Neural progenitor cell (in vitro differentiated cells): ENCODE measurements around the gene CACNA1D. TPM values are rescaled to one million over a fixed set of nuclear protein-coding genes. Genes with fewer than 3 reads are reported as not detected.

ENCODE experiments used
- DNase-seq: peaks from one replicate; pipeline ENCODE4 v3.0.0-alpha.2; 2016; ENCODE audit warnings: low spot score
- H2AFZ ChIP-seq: fragments of 200-600 bp; sonication (generic); replicated peaks from 2 replicates; pipeline ENCODE4 v1.6.1; 2016; ENCODE audit warnings: antibody characterized with exemption
- H3F3A ChIP-seq: fragments of 200-600 bp; sonication (generic); 2 replicates; pipeline ENCODE4 v1.6.1; 2016; ENCODE audit warnings: antibody characterized with exemption, low read depth
- H3K27ac ChIP-seq: fragments of 200-600 bp; sonication (generic); 2 replicates; pipeline ENCODE4 v1.5.1; 2016; ENCODE audit warnings: mild to moderate bottlenecking
- H3K27me3 ChIP-seq: fragments of 200-600 bp; sonication (generic); 2 replicates; pipeline ENCODE4 v1.6.1; 2016; ENCODE audit warnings: mild to moderate bottlenecking, moderate library complexity
- H3K36me3 ChIP-seq: fragments of 200-600 bp; sonication (generic); 2 replicates; pipeline ENCODE4 v1.5.1; 2016
- H3K4me1 ChIP-seq: fragments of 200-600 bp; sonication (generic); 2 replicates; pipeline ENCODE4 v1.6.1; 2016; ENCODE audit warnings: mixed run types
- H3K4me2 ChIP-seq: fragments of 200-600 bp; sonication (generic); 2 replicates; pipeline ENCODE4 v1.6.1; 2016
- H3K4me3 ChIP-seq: fragments of 200-600 bp; sonication (generic); 2 replicates; pipeline ENCODE4 v1.5.1; 2016
- H3K79me2 ChIP-seq: fragments of 200-600 bp; sonication (generic); 2 replicates; pipeline ENCODE4 v1.6.1; 2016; ENCODE audit warnings: low read depth
- H3K9ac ChIP-seq: fragments of 200-600 bp; sonication (generic); 2 replicates; pipeline ENCODE4 v1.6.1; 2016
- H3K9me3 ChIP-seq: fragments of 200-600 bp; sonication (generic); 2 replicates; pipeline ENCODE4 v1.5.1; 2016; ENCODE audit warnings: low read depth
- H4K20me1 ChIP-seq: fragments of 200-600 bp; sonication (generic); 2 replicates; pipeline ENCODE4 v1.6.1; 2016; ENCODE audit warnings: low read depth
- H3K27ac Mint-ChIP-seq: 3 replicates; pipeline ENCODE4 v1.8.0; 2021; ENCODE audit warnings: mixed read lengths
- H3K27me3 Mint-ChIP-seq: 2 replicates; pipeline ENCODE4 v1.8.0; 2022; ENCODE audit warnings: low read depth, mild to moderate bottlenecking, inconsistent platforms, moderate library complexity, mixed read lengths; ENCODE audit not compliant: insufficient read depth
- H3K36me3 Mint-ChIP-seq: 3 replicates; pipeline ENCODE4 v1.8.0; 2021; ENCODE audit warnings: mixed read lengths
- H3K4me1 Mint-ChIP-seq: 3 replicates; pipeline ENCODE4 v1.8.0; 2021; ENCODE audit warnings: mixed read lengths
- H3K4me3 Mint-ChIP-seq: 3 replicates; pipeline ENCODE4 v1.8.0; 2021; ENCODE audit warnings: mild to moderate bottlenecking, moderate library complexity, mixed read lengths
- H3K9me3 Mint-ChIP-seq: 3 replicates; pipeline ENCODE4 v1.8.0; 2020; ENCODE audit warnings: mixed read lengths
- EZH2 ChIP-seq: fragments of 200-600 bp; sonication (generic); IDR thresholded peaks from 2 replicates; pipeline ENCODE4 v1.6.1; 2017; ENCODE audit warnings: antibody characterized with exemption, mild to moderate bottlenecking, moderate library complexity
- EZH2phosphoT487 ChIP-seq: fragments of 200-600 bp; sonication (generic); IDR thresholded peaks from 2 replicates; pipeline ENCODE4 v1.6.1; 2017; ENCODE audit warnings: antibody characterized with exemption
- total RNA-seq: library from RNA; depleted of rRNA; stranded (reverse); fragments of >200 nt; gene quantifications from 2 replicates; pipeline ENCODE4 v1.2.3, GENCODE V29; 2015; ENCODE audit warnings: low replicate concordance
- TF ChIP-seq, protein P1 (sequence below): fragments of 200-600 bp; sonication (generic); IDR thresholded peaks from 2 replicates; pipeline ENCODE4 v1.5.1; 2017; ENCODE audit warnings: antibody characterized with exemption, mild to moderate bottlenecking

CACNA1D gene
- total RNA-seq, 1 donor from 2014 or later = 4.7 TPM

GRCh38 chr3:53696401-53697172 lies 202.2 kb downstream of the CACNA1D start:
- no peak overlapping the region for H3K27ac ChIP-seq
- Mint-ChIP-seq H3K4me1 (no peaks in the 10 kb centered on the region), H3K4me3 (no peak overlapping the region), H3K27ac (no peak overlapping the region), H3K9me3 (no peaks in the 10 kb centered on the region), H3K36me3 (no peaks in the 10 kb centered on the region), H3K27me3 (no peaks in the 10 kb centered on the region)
- TF ChIP-seq, protein P1, sequence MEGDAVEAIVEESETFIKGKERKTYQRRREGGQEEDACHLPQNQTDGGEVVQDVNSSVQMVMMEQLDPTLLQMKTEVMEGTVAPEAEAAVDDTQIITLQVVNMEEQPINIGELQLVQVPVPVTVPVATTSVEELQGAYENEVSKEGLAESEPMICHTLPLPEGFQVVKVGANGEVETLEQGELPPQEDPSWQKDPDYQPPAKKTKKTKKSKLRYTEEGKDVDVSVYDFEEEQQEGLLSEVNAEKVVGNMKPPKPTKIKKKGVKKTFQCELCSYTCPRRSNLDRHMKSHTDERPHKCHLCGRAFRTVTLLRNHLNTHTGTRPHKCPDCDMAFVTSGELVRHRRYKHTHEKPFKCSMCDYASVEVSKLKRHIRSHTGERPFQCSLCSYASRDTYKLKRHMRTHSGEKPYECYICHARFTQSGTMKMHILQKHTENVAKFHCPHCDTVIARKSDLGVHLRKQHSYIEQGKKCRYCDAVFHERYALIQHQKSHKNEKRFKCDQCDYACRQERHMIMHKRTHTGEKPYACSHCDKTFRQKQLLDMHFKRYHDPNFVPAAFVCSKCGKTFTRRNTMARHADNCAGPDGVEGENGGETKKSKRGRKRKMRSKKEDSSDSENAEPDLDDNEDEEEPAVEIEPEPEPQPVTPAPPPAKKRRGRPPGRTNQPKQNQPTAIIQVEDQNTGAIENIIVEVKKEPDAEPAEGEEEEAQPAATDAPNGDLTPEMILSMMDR = no peak
- TF ChIP-seq EZH2 = no peak
- no peak for TF ChIP-seq EZH2phosphoT487
- no peaks in the 10 kb centered on the region for H3K36me3 ChIP-seq
- H2AFZ ChIP-seq = no peak overlapping the region
- H3K9ac ChIP-seq = no peak overlapping the region
- H3K4me2 ChIP-seq = no peak overlapping the region
- no peak overlapping the region for H3K4me3 ChIP-seq
- DNase-seq = no peak
- H3K27me3 ChIP-seq = no peaks in the 10 kb centered on the region
- no peaks in the 10 kb centered on the region for H3K9me3 ChIP-seq
- H4K20me1 ChIP-seq = no peaks in the 10 kb centered on the region
- H3K79me2 ChIP-seq = no peaks in the 10 kb centered on the region
- no peaks in the 10 kb centered on the region for H3F3A ChIP-seq
- H3K4me1 ChIP-seq = no peaks in the 10 kb centered on the region

- Histone ChIP-seq H3K36me3 (no peaks in the 10 kb centered on the region), H3K4me2 (no peak overlapping the region), H3K4me1 (peaks cover 10% of the 10 kb centered on the region), H3K79me2 (no peaks in the 10 kb centered on the region), H3K27me3 (no peaks in the 10 kb centered on the region), H3K9ac (no peak overlapping the region), H3K27ac (no peak overlapping the region), H3F3A (no peaks in the 10 kb centered on the region), H3K9me3 (no peaks in the 10 kb centered on the region), H2AFZ (no peak overlapping the region), H3K4me3 (no peak overlapping the region), H4K20me1 (no peaks in the 10 kb centered on the region)
- H3K27ac Mint-ChIP-seq = no peak overlapping the region
- peaks cover 11% of the 10 kb centered on the region for H3K4me1 Mint-ChIP-seq
- no peaks in the 10 kb centered on the region for H3K36me3 Mint-ChIP-seq
- no peaks in the 10 kb centered on the region for H3K9me3 Mint-ChIP-seq
- H3K27me3 Mint-ChIP-seq = peaks cover 4% of the 10 kb centered on the region
- TF ChIP-seq EZH2 = no peak
- no peak for DNase-seq
- H3K4me3 Mint-ChIP-seq = no peak overlapping the region
Observed at GRCh38 chr3:53700441-53700840, 206.0 kb downstream of the CACNA1D start.

- H2AFZ ChIP-seq = no peak overlapping the region
- no peak for TF ChIP-seq EZH2
- no peak for TF ChIP-seq EZH2phosphoT487
- TF ChIP-seq, protein P1 = no peak
- H3K4me1 ChIP-seq = peaks cover 15% of the 10 kb centered on the region
- no peak overlapping the region for H3K9ac ChIP-seq
- Mint-ChIP-seq H3K4me1 (peaks cover 13% of the 10 kb centered on the region), H3K27ac (peak overlapping the region; percentile 76), H3K27me3 (peaks cover 6% of the 10 kb centered on the region), H3K4me3 (no peak overlapping the region), H3K36me3 (no peaks in the 10 kb centered on the region), H3K9me3 (no peaks in the 10 kb centered on the region)
- no peaks in the 10 kb centered on the region for H4K20me1 ChIP-seq
- H3K9me3 ChIP-seq = no peaks in the 10 kb centered on the region
- H3K27me3 ChIP-seq = no peaks in the 10 kb centered on the region
- no peak for DNase-seq
- no peaks in the 10 kb centered on the region for H3K36me3 ChIP-seq
- H3K4me2 ChIP-seq = no peak overlapping the region
- no peaks in the 10 kb centered on the region for H3F3A ChIP-seq
- H3K4me3 ChIP-seq = no peak overlapping the region
- H3K27ac ChIP-seq = no peak overlapping the region
- H3K79me2 ChIP-seq = no peaks in the 10 kb centered on the region
Observed at GRCh38 chr3:53702776-53703530, 208.5 kb downstream of the CACNA1D start.
